ENCODE measurements around the gene DIP2A.

DNA sequence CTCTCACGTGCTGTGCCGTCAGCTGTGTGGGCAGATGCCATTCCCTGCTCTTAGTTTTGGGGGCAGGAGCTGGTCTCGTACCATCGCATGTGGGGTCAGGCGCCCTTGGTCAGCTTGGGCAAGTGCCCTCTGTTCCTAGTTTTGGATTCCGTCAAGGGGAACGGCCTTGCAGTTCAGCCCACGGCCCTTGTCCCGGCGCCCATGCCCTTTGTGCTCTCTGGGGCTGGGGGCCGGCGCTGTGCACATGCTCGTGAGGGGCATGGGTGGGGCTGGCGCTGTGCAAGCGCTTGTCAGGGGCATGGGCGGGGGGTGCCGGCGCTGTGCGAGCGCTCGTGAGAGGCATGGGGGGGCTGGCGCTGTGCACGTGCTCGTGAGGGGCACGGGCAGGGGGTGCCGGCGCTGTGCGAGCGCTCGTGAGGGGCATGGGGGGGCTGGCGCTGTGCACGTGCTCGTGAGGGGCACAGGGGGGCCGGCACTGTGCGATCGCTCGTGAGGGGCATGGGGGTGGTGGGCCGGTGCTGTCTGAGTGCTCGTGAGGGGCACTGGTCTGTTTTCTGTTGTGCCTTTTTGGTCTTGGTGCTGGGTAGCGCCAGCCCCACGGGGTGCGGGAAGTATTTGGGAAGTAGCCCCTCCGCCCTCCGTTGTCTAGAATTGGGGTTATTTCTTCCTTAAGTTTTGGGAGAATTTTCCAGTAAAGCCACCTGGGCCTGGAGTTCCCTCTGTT lies 29.5 kb upstream of the DIP2A start:
- TF ChIP-seq EZH2 (IDR thresholded peaks at IDR 0.05; ENCODE audit: low read depth), result no peak
- TF ChIP-seq, protein P1, sequence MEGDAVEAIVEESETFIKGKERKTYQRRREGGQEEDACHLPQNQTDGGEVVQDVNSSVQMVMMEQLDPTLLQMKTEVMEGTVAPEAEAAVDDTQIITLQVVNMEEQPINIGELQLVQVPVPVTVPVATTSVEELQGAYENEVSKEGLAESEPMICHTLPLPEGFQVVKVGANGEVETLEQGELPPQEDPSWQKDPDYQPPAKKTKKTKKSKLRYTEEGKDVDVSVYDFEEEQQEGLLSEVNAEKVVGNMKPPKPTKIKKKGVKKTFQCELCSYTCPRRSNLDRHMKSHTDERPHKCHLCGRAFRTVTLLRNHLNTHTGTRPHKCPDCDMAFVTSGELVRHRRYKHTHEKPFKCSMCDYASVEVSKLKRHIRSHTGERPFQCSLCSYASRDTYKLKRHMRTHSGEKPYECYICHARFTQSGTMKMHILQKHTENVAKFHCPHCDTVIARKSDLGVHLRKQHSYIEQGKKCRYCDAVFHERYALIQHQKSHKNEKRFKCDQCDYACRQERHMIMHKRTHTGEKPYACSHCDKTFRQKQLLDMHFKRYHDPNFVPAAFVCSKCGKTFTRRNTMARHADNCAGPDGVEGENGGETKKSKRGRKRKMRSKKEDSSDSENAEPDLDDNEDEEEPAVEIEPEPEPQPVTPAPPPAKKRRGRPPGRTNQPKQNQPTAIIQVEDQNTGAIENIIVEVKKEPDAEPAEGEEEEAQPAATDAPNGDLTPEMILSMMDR (conservative IDR thresholded peaks at IDR 0.05), result no peak
